NCI-H1417 (cell line): Measurements from ENCODE around the gene ARSK.

Experiments used
- DNase-seq, 3 experiments: peaks; one replicate each; lab custom pipeline; 2025; lab: John Stamatoyannopoulos, UW

The ARSK gene

DNA sequence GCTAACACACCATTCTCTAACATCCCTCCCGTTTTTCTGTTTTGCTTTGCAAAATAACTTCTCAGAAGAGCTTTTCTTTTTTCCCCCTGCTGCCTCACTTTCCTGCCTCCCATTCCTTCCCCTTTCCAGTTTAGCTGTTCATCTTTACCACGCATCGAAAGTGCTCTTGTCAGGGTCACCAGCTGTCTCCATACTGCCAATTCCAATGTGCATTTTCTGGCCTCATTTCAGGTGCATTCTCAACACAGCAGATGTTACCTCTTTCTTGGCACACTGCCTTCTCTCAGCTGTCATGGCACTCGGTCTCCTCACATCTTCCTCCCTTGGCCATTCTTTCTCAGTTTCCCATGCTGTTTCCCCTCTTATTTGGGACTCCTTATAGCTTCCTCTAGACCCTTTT is 9.5 kb downstream of the ARSK start:
- no peak for DNase-seq

DNA sequence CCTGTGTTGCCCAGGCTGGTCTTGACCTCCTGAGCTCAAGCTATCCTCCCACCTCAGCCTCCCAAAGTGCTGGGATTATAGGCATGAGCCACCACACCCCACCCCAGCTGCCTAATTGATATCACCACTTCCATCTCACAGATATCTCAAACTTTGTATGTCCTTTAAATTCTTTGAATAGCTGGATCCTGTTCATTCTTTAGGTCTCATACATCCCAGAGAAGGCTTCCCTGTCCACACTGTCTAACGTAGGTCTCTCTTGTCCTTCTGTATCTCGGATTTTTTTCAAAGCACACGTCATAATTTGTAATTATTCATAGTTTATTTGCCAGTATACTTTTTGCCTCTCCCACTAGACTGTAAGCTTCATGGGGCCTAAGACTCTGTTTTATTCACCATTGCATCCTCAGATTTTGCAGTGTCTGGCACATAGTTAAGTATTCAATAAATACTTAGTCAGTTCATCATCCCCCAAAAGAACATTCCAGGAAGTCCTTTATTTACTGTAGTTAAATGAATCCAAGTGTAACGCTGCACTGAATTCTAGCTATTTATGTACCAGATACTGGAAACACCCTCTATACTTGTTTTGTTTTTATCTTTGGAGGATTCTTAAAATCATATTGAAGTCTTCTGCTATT is 10.5 kb downstream of the ARSK start:
- no peak for DNase-seq

GRCh38 chr5:95572016-95572415 is 17.1 kb downstream of the ARSK start:
- DNase-seq: no peak

- DNase-seq: no peak
These were observed 26.7 kb downstream of the ARSK start for GRCh38 chr5:95581576-95581975.

- no peak for DNase-seq
These were observed 29.1 kb downstream of the ARSK start for GRCh38 chr5:95583992-95584391.

GRCh38 chr5:95590880-95591279 is 36.0 kb downstream of the ARSK start:
- no peak for DNase-seq

GRCh38 chr5:95591490-95591901 is 36.6 kb downstream of the ARSK start:
- no peak for DNase-seq

- DNase-seq: no peak
These were observed 40.5 kb downstream of the ARSK start for GRCh38 chr5:95595289-95595931.

DNA sequence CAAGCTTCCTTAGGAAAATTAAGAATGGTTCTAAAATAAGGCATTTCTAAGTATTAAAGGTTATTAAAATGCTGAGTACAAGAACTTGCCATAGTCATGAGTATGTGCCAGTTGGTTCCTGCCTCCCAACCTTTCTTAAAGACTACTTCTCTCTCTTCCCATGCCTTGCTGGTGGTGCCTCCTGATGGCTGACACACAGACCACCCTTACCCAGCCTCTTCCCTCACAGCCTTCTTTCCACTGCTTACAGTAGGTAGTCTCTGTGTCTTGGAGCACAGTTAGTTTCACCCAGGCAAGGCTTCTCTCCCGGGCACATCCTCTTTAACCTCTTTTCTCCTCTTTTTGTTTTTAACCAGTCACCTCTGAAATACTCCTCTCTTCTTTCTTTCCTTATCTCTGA is 44.4 kb downstream of the ARSK start:
- DNase-seq: no peak

DNA sequence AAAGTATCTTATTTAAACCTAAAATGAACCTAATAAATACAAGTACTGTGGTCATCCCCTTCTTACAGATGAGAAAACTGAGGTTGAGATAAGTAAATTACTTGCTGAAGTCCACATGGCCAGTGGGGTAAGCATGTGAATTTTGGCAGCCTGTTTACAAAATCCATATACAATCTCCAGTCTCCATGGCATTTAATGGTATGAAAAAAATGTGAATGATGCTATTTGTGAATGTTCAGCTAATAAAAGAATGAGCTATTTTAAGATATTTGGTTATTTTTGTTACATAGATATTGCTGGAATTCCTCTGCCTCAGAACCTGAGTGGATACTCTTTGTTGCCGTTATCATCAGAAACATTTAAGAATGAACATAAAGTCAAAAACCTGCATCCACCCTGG is 45.7 kb downstream of the ARSK start:
- DNase-seq: no peak

DNA sequence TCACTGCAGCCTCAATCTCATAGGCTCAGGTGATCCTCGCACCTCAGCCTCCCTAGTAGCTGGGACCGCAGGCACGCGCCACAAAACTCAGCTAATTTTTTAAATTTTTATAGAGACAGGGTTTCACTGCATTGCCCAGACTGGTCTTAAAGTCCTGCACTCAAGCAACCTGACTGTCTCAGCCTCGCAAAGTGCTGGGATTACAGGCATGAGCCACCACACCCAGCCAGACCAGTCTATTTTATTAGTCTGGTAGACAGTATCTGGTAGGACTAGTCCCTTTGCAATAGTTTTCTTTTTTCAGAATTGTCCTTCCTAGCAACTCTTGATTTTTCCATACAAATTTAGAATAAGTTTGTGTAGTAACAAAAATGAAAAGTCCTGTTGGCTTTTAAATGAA is 50.9 kb downstream of the ARSK start:
- DNase-seq: no peak

GRCh38 chr5:95606419-95606818 is 51.5 kb downstream of the ARSK start:
- DNase-seq: no peak

DNA sequence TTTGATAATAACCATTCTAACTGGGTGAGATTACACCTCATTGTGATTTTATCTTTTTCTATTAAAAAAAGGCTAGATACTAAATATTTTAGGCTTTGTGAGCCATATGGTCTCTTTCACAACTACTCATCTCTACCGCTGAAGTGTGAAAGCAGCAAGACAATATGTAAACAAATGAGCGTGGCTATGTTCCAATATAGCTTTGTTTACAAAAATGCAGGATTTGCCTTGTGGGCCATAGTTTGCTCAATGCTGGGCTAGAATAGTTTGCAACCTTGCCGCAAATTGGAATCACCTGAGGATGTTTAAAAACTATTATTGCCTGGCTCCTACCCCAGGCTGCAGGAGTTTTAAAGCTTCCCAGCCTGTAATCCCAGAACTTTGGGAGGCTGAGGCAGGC is 54.8 kb downstream of the ARSK start:
- no peak for DNase-seq

DNA sequence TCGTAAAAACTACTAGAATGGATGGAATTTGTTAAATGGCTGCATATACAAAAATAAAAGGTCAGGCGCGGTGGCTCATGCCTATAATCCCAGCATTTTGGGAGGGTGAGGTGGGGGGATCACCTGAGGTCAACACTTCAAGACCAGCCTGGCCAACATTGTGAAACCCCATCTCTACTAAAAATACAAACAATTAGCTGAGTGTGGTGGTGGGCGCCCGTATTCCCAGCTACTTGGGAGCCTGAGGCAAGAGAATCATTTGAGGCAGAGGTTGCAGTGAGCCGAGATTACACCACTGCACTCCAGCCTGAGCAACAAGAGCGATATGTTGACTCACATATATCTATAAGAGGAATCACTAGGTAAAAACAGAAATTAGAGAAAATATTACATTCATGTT is 55.6 kb downstream of the ARSK start:
- no peak for DNase-seq

DNA sequence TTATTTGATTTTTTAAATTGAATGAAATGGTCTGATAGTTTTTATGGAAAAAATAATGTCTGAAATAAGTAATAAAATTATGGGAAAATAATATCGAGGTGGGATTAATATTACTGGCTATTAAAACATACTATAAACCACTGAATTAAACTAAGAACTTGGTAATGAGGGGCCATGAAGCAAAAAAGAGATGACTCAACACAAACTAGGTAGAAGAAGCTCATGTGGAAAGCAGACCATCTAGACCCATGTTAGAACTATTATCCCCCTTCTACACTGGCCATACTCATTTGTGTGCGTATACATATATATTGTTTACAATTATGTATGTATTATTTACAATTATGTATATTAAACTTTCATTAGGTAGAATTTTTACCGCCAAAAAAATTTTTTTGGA is 56.5 kb downstream of the ARSK start:
- DNase-seq: no peak

GRCh38 chr5:95613514-95613913 is 58.6 kb downstream of the ARSK start:
- DNase-seq: no peak

- DNase-seq: no peak
These were observed 60.2 kb downstream of the ARSK start for GRCh38 chr5:95615164-95615467.

DNA sequence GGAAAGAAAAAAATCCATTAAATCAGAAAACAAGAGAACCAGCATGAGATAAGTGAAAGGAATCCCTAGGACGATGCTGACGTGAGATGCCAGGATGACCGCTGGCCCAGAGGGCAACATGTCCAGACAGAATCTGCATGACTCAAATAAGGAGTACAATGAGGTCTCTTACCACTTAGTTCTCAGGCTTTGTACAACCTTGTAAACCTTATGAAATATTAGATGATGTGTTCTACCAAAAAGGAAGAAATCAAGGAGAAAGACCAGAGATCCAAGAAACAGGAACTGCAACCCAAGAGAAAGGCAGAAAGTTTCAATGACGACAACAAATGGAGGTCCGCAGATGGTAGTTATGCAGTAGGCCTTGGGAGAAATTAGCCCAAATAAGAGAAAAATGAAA is 62.2 kb downstream of the ARSK start:
- DNase-seq: no peak

GRCh38 chr5:95619096-95619495 is 64.2 kb downstream of the ARSK start:
- DNase-seq: no peak

DNA sequence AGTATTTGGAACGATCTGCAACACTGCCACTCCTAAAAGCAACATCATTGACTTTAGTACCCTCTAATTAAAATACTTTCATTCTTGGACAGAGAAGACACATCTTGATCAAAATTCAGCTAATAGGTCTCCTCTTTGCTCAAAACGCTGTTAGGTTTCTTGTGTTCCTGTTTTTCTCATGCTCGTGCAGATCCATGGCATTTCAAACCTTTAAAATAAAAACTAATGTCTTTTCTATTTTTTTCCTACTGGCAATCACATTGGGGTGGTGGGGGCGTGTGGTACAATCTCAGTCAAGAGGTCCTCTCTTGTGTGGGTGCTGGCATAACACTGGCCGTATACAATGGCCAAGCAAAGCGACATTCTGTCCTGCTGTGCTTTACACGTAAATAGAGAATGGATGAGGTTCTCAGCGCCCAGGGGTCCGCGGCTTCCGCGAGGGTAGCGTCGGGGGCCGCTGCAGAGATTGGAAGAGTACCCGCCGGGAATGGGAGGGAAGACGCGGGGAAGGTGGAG is 64.7 kb downstream of the ARSK start:
- DNase-seq: peak in 1 of 3 experiments; percentile 57

DNA sequence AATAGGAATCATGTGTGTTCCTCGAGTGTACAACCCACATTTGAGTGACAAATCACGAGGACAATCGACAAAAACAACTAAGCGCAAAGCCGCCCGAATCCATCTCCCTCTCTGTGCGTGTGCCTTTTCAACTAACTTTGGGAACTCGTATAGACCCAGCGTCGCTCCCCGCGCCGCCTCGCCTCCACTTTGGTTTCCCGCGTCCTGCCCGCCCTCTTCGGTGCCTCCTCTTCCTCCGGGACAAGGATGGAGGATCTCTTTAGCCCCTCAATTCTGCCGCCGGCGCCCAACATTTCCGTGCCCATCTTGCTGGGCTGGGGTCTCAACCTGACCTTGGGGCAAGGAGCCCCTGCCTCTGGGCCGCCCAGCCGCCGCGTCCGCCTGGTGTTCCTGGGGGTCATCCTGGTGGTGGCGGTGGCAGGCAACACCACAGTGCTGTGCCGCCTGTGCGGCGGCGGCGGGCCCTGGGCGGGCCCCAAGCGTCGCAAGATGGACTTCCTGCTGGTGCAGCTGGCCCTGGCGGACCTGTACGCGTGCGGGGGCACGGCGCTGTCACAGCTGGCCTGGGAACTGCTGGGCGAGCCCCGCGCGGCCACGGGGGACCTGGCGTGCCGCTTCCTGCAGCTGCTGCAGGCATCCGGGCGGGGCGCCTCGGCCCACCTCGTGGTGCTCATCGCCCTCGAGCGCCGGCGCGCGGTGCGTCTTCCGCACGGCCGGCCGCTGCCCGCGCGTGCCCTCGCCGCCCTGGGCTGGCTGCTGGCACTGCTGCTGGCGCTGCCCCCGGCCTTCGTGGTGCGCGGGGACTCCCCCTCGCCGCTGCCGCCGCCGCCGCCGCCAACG is 65.3 kb downstream of the ARSK start, which contains the start of gene GPR150:
Gene GPR150, plus strand, starts transcription at position 58 of the 840 bp plus-strand sequence. Its CDS starts 189 bp downstream, at position 247.
- DNase-seq: peak; percentile 35 to 79 (median 71)

GRCh38 chr5:95620870-95621838 is 66.3 kb downstream of the ARSK start:
- DNase-seq: peak; percentile 35 to 79 (median 74)
